GM19193 (cell line): Measurements from ENCODE around the gene AR.

Experiments used
- POLR2A ChIP-seq: IDR thresholded peaks from 4 replicates; pipeline ENCODE4 v1.6.1; 2011; ENCODE audit not compliant: insufficient read depth, insufficient read length; ENCODE audit errors: extremely low read depth

The AR gene

GRCh38 chrX:67651437-67652142 lies 107.8 kb downstream of the AR start:
- TF ChIP-seq POLR2A, result no peak

- TF ChIP-seq POLR2A, result no peak
Measured at GRCh38 chrX:67652543-67652942, 108.7 kb downstream of the AR start.

- no peak for TF ChIP-seq POLR2A
Measured at GRCh38 chrX:67654301-67654700, 110.5 kb downstream of the AR start.

DNA sequence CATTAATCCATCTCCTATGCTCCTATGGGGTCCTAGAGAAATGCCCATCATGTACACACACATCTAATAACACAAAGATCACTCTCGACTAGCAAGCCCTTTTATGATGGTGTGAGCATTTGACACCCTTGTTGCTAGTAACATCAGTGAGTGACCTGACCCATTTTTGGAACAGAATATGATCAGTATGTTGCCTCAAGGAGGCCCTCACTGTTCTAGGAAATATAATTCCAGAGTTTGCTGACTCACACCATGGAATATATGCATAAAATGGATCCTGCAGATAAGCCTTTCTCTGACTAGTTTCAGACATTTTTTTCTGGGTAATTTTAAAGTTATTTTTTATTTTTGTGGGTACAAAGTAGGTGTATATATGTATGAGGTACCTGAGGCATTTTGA lies 121.8 kb downstream of the AR start:
- TF ChIP-seq POLR2A, result no peak

DNA sequence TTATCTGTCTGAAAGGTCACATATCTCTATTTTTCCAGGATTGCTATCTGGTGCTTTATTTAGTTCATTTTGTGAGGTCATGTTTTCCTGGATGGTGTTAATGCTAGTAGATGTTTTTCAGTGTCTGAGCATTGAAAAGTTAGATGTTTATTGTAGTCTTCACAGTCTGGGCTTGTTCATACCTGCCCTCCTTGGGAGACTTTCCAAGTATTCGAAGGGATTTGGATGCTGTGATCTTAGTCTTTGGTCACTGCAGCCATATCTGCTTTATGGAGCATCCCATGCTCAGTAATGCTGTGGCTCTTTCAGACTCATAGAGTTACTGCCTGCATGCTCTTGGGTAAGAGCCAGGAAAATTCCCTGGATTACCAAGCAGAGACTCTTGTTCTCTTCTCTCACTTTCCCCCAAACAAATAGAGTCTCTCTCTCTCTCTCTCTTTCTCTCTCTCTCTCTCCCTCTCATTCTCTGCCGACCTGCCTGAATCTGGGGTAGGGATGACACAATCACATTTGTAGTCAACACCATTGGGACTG lies 130.0 kb downstream of the AR start:
- no peak for TF ChIP-seq POLR2A

GRCh38 chrX:67674741-67675140 lies 130.9 kb downstream of the AR start:
- TF ChIP-seq POLR2A, result no peak

- no peak for TF ChIP-seq POLR2A
Measured at GRCh38 chrX:67684136-67684535, 140.3 kb downstream of the AR start.

DNA sequence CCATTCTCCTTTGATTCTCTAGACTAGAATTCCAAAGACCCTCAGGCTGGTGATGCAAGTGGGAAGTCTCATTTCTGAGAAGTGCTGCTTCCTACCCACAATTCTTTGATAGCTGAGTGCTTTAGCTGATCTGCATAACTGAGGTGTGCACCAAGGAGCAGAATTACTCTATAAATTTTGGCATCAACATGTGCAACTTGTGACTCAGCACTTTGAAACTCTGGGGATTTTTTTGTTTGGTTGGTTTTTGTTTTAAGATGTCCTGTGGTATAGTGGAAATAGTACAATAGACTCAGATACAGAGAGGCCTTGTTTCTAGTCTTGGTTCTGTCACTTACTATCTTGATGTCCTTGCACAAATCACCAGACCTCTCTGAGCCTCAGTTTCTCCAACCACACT lies 148.4 kb downstream of the AR start:
- no peak for TF ChIP-seq POLR2A

GRCh38 chrX:67693928-67694327 lies 150.1 kb downstream of the AR start:
- no peak for TF ChIP-seq POLR2A

DNA sequence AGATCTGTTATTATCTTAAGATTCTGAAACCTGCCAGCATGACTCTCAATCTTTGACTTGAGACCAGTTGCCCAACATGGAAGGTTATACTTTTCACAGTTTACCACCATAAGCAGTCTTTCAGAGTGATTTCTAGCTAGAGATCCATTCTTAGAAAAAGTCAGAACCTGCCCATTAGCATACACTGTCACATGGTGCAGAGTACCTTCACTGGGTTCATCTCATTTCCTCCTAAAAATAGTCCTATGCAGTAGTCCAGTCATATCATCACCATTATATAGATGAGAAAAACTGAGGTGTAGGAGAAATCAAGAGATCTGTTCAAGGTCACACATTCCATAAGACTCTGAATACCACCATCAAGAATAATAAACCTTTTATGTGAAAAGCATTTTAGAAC lies 153.6 kb downstream of the AR start:
- no peak for TF ChIP-seq POLR2A

- no peak for TF ChIP-seq POLR2A
Measured at GRCh38 chrX:67700602-67701001, 156.8 kb downstream of the AR start.

GRCh38 chrX:67714004-67714403 lies 170.2 kb downstream of the AR start:
- no peak for TF ChIP-seq POLR2A

DNA sequence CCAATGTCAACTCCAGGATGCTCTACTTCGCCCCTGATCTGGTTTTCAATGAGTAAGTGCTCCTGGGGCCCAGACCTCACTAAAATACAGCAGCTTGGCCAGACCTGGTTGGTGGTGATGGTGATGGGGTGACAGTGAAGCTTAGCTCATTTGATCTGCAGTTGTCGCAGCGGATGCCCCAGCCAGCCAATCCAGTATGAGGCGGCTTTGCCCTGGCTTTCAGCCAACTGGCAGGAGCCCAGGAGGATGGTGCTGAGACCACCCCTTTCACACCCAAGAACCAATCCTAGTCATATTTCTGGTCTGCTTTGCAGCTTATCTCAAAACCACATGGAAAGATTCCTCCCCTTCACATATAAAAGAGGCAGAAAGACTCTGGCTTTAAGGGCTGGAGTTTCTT lies 173.8 kb downstream of the AR start:
- TF ChIP-seq POLR2A, result no peak

DNA sequence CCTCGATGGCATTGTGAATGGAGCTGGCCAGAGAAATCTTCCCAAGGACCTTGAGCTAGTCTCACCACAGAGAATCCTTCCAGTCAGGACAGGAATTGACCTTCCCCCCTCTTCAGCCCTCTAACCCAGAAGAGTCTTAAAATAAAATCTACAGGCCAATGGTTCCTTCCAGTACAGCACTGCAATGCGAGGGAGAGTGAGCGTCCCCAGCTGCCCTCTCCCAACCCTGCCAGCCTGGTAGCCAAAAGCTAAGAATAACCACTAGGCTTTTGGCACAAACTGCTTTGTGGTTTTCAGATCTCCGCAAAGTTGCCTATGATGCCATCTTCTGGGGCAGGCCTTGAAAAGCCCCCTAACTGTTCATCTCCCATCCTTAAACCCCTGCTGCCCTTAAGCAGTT lies 175.1 kb downstream of the AR start:
- no peak for TF ChIP-seq POLR2A

DNA sequence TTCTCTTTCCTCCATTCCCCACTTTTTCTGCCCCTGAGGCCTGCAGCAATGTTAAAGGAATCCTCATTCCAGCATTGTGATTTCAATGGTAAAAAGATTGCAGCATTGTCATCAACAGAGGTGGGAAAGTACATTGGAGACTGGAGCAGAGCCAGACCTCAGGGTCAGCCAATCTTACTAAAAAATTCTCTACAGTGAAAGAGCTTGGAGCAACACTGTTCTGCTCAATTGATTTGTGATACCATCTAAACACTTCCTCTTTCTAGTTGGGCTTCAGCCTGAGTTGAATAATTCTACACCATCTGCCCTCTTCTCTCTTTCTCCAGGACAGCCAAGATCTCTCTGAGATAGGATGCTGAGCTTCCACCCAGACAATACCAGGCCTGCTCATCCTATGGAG lies 176.5 kb downstream of the AR start:
- TF ChIP-seq POLR2A, result no peak

DNA sequence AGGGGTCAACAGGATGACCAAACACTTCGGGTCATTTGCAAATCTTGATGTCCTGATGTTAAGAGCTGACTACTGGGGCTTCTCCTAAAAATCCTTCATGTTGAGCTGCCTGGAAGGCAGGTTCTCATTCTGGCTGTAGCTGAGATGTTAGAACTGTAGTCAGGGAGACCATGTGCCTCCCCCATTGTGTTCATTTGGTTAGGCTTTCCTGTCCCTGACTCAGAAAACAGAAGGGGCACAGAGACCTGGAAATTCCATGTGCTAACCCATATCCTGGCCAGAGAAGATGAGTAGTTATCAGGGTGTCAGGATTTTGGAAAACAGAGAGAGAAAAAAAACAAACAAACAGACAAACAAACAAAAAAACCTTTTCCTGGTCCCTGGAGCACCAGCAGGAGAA lies 177.5 kb downstream of the AR start:
- TF ChIP-seq POLR2A, result no peak

DNA sequence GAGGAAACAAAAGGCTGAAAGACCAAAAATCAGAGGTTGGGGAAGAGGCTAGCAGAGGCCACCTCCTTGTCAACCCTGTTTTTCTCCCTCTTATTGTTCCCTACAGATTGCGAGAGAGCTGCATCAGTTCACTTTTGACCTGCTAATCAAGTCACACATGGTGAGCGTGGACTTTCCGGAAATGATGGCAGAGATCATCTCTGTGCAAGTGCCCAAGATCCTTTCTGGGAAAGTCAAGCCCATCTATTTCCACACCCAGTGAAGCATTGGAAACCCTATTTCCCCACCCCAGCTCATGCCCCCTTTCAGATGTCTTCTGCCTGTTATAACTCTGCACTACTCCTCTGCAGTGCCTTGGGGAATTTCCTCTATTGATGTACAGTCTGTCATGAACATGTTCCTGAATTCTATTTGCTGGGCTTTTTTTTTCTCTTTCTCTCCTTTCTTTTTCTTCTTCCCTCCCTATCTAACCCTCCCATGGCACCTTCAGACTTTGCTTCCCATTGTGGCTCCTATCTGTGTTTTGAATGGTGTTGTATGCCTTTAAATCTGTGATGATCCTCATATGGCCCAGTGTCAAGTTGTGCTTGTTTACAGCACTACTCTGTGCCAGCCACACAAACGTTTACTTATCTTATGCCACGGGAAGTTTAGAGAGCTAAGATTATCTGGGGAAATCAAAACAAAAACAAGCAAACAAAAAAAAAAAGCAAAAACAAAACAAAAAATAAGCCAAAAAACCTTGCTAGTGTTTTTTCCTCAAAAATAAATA lies 179.9 kb downstream of the AR start:
- no peak for TF ChIP-seq POLR2A
